ENCODE data around the gene ITGA6. TPM values are rescaled to one million over a fixed set of nuclear protein-coding genes. Genes with fewer than 3 reads are reported as not detected.

ITGA6 gene
- polyA plus RNA-seq, 1 donor: 84.2 TPM

- no peak for DNase-seq (ENCODE audit: low read depth)
Measured at GRCh38 chr2:172440795-172441194, 13.4 kb downstream of the ITGA6 start.

- no peak for DNase-seq (ENCODE audit: low read depth)
Measured at GRCh38 chr2:172442072-172442895, 14.9 kb downstream of the ITGA6 start.

- DNase-seq (ENCODE audit: low read depth): no peak
Measured at GRCh38 chr2:172445851-172446250, 18.5 kb downstream of the ITGA6 start.

- no peak for DNase-seq (ENCODE audit: low read depth)
Measured at GRCh38 chr2:172446474-172447063, 19.2 kb downstream of the ITGA6 start.

GRCh38 chr2:172447811-172448493 lies 20.6 kb downstream of the ITGA6 start:
- no peak for DNase-seq (ENCODE audit: low read depth)

GRCh38 chr2:172448544-172449267 lies 21.3 kb downstream of the ITGA6 start:
- DNase-seq (ENCODE audit: low read depth): no peak

GRCh38 chr2:172449911-172450550 lies 22.6 kb downstream of the ITGA6 start:
- DNase-seq (ENCODE audit: low read depth): no peak

- no peak for DNase-seq (ENCODE audit: low read depth)
Measured at GRCh38 chr2:172451923-172452322, 24.5 kb downstream of the ITGA6 start.

- DNase-seq (ENCODE audit: low read depth): no peak
Measured at GRCh38 chr2:172452845-172453244, 25.5 kb downstream of the ITGA6 start.

GRCh38 chr2:172454404-172455120 lies 27.2 kb downstream of the ITGA6 start:
- DNase-seq (ENCODE audit: low read depth): no peak

GRCh38 chr2:172455121-172455515 lies 27.7 kb downstream of the ITGA6 start:
- DNase-seq (ENCODE audit: low read depth): no peak

GRCh38 chr2:172456002-172456401 lies 28.6 kb downstream of the ITGA6 start:
- no peak for DNase-seq (ENCODE audit: low read depth)

- DNase-seq (ENCODE audit: low read depth): no peak
Measured at GRCh38 chr2:172457536-172457935, 30.1 kb downstream of the ITGA6 start.

- DNase-seq (ENCODE audit: low read depth): no peak
Measured at GRCh38 chr2:172458561-172459124, 31.3 kb downstream of the ITGA6 start.

- DNase-seq (ENCODE audit: low read depth): no peak
Measured at GRCh38 chr2:172460780-172461201, 33.4 kb downstream of the ITGA6 start.

- no peak for DNase-seq (ENCODE audit: low read depth)
Measured at GRCh38 chr2:172461591-172462372, 34.4 kb downstream of the ITGA6 start.

GRCh38 chr2:172462373-172462848 lies 35.0 kb downstream of the ITGA6 start:
- no peak for DNase-seq (ENCODE audit: low read depth)

- no peak for DNase-seq (ENCODE audit: low read depth)
Measured at GRCh38 chr2:172462849-172463381, 35.5 kb downstream of the ITGA6 start.

GRCh38 chr2:172464400-172465129 lies 37.2 kb downstream of the ITGA6 start:
- no peak for DNase-seq (ENCODE audit: low read depth)
